Central memory CD8-positive, alpha-beta T cell (primary cell): Measurements from ENCODE around the gene OR5V1.
"Not testable (repeated sequence)": the region's sequence is repeated elsewhere in the genome, so short reads cannot be mapped to it uniquely, and the experiment has no call there.

Experiments used
- ATAC-seq: fragments of 150-1000 bp; cut with Tn5 transposase; replicated peaks from 2 replicates; pipeline ENCODE4 v1.10.0; 2022; ENCODE audit warnings: mild to moderate bottlenecking, moderate FRiP score, moderate number of reproducible peaks; ENCODE audit not compliant: poor library complexity, severe bottlenecking; ENCODE audit errors: extremely low read depth
- DNase-seq, 2 donors: peaks; one replicate each; pipeline ENCODE4 v3.0.0; 2021; ENCODE audit warnings: low spot score in 2 of 2
- H3K27ac Mint-ChIP-seq: one replicate; pipeline ENCODE4 v1.8.0; 2022; ENCODE audit warnings: low read depth, mild to moderate bottlenecking, moderate library complexity, mixed read lengths
- H3K27me3 Mint-ChIP-seq: one replicate; pipeline ENCODE4 v1.8.0; 2022; ENCODE audit warnings: mixed read lengths
- H3K36me3 Mint-ChIP-seq: one replicate; pipeline ENCODE4 v1.8.0; 2022; ENCODE audit warnings: mild to moderate bottlenecking, moderate library complexity, mixed read lengths; ENCODE audit not compliant: insufficient read depth
- H3K4me1 Mint-ChIP-seq: one replicate; pipeline ENCODE4 v1.8.0; 2022; ENCODE audit warnings: mixed read lengths
- H3K4me3 Mint-ChIP-seq: one replicate; pipeline ENCODE4 v1.8.0; 2022; ENCODE audit warnings: mild to moderate bottlenecking, moderate library complexity, mixed read lengths
- H3K9me3 Mint-ChIP-seq: one replicate; pipeline ENCODE4 v1.8.0; 2022; ENCODE audit warnings: mixed read lengths

OR5V1 gene

DNA sequence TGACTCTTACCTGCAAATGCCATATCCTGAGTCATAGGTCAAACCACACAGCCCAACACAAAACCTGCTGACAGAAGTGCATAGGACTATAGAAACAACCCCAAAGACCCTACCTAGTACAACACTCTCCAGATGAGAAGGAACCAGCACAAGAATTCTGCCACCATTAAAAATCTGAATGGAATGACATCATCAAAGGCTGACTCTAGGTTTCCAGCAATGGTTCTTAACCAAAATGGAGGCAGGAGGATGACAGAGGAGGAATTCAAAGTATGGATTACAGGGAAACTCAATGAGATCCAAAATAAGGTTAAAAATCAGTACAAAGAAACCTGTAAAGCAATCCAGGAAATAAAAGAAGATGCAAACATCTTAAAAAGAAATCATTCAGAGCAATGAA is 36.0 kb downstream of the OR5V1 start:
- H3K9me3 Mint-ChIP-seq = peaks cover 4% of the 10 kb centered on the region
- no peak overlapping the region for H3K4me3 Mint-ChIP-seq
- ATAC-seq = no peak
- no peak overlapping the region for H3K27ac Mint-ChIP-seq
- no peaks in the 10 kb centered on the region for H3K36me3 Mint-ChIP-seq
- peaks cover 89% of the 10 kb centered on the region for H3K27me3 Mint-ChIP-seq
- H3K4me1 Mint-ChIP-seq = no peaks in the 10 kb centered on the region
- no peak for DNase-seq

- Mint-ChIP-seq H3K36me3 (no peaks in the 10 kb centered on the region), H3K9me3 (no peaks in the 10 kb centered on the region), H3K27me3 (peaks cover 83% of the 10 kb centered on the region), H3K4me3 (no peak overlapping the region), H3K27ac (no peak overlapping the region), H3K4me1 (no peaks in the 10 kb centered on the region)
- DNase-seq (no peak), ATAC-seq (no peak)
Measured at GRCh38 chr6:29325777-29326176, 42.9 kb downstream of the OR5V1 start.

DNA sequence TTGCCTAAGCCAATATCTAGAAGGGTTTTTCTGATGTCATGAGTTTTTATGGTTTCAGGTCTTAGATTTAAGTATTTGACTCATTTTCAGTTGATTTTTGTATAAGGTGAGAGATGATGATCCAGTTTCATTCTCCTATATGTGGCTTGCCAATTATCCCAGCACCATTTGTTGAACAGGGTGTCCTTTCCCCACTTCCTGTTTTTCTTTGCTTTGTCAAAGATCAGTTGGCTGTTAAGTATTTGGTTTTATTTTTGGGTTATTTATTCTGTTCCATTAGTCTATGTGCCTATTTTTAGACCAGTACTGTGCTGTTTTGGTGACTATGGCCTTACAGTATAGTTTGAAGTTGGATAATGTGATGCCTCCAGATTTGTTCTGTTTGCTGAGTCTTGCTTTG is 45.3 kb downstream of the OR5V1 start:
- DNase-seq, H3K4me3 Mint-ChIP-seq, ATAC-seq, H3K27ac Mint-ChIP-seq, H3K4me1 Mint-ChIP-seq, H3K36me3 Mint-ChIP-seq, H3K9me3 Mint-ChIP-seq: not testable (repeated sequence)
- peaks cover 79% of the 10 kb centered on the region for H3K27me3 Mint-ChIP-seq

DNA sequence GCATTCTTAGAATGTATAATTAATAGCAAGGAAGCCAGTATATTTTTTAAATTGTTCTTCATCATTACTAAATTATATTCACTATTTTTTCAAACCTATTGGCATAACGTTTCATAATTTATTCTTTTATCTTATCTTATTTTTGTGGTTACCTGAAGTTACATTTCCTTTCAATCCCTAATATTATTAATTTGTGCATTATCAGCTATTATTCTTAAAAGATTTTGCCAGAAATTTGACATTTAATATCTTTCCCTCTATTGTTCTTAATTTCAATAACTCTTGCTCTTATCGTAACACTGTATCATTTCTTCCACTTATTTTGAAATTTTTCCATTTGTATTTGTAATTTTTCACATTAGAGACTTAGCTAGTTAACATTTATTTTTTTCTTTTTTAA is 48.7 kb downstream of the OR5V1 start:
- ATAC-seq = no peak
- H3K4me1 Mint-ChIP-seq = no peaks in the 10 kb centered on the region
- no peak overlapping the region for H3K27ac Mint-ChIP-seq
- no peak for DNase-seq
- no peaks in the 10 kb centered on the region for H3K9me3 Mint-ChIP-seq
- peaks cover 71% of the 10 kb centered on the region for H3K27me3 Mint-ChIP-seq
- no peak overlapping the region for H3K4me3 Mint-ChIP-seq
- H3K36me3 Mint-ChIP-seq = no peaks in the 10 kb centered on the region
